RPMI7951 (cell line): ENCODE results near the gene VAMP5. TPM values are rescaled to one million over a fixed set of nuclear protein-coding genes. Genes with fewer than 3 reads are reported as not detected.
"Not testable (repeated sequence)": the region's sequence is repeated elsewhere in the genome, so short reads cannot be mapped to it uniquely, and the experiment has no call there.

Experiments used
- DNase-seq: peaks from one replicate; pipeline ENCODE4 v3.0.0-alpha.2; 2012; ENCODE audit warnings: low read depth
- total RNA-seq: library from RNA; depleted of rRNA; stranded (reverse); fragments of >200 nt; shearing (Covaris generic); gene quantifications from 2 replicates; pipeline ENCODE4 v1.2.3, GENCODE V29; 2014

The VAMP5 gene
- total RNA-seq, 1 experiment from 2014 or later = 25.7 TPM

DNA sequence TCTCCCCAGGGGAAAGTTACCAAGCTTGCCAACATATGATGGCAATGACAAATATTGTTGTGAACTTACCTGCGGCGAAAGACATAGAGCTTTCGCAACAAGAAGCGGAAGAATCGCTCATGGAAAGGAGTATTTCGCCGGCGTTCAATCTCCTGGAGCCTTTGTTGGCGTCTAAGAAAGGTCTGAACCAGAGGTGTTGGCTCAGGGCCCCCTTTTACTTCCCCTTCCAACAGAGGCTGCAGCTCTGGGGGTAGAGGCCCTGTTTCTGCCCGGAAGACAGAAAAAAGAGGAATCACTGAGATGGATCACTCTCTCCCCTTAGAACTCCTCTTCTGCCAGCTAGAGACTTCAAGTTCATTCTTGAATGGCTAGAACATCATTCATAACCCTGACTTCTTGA is 33.7 kb upstream of the VAMP5 start:
- DNase-seq = no peak

DNA sequence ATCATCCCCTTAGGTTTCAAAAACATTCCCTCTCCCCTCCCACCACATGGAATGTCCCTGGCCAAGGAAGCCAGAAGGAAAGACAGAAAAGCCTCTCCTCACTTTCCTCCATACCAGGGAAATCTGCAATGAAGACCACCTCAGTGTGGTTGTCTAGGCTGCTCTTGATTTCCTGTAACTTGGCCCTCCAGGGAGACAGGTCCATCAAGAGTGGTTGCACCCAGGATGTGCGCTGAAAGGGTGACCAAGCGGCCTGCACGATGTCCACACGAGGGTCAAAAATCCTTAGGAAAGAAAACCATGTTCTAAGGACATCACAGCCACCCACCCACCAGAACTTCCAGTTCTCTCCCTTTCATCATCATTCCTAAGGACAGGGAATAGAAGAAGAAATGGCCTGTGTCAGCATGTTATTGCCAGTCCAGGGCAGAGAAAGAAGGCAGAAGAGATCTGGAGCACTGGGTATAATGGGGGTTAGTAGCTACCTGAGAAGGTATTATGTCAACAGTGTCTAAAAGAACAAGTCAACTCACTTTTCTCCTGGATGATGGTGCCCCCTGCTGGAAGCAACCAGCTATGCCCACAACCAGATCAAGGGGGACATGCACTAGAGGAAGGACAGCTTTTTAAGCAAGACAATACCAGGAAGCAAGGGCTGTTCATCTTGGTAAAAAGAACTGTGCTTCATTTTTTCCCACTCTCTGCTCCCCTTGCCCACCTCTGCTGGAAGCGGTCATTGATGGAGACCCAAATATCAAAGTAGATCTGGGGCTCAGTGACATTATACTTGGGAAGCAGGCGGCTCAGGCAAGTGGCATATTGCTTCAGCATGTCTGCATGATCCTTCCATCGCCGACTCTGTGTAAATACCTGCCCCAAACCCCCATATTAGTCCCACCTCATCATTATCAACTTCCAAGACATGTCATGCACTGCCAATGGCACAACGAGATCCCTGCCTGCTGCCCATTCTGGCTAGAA is 32.2 kb upstream of the VAMP5 start:
- peak; percentile 69 for DNase-seq

DNA sequence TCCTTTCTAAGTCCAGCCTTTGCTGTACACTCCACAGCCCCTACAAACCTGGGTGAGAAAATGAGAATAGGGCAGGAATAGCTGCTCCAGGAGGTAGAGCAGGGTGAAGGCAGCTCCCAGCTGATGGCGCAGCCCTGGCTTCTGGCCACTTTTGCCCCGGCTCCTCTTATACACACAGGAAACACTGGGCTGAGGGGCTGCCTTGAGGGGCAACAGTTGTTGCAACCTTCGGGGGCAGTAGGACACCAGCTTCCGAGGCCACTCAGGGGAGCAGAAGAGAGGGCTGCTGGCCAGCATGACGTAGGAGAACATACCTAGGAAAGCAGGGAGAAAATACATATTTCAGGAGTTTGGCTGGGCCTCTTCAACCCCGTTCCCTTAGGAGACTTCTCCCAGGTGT is 31.0 kb upstream of the VAMP5 start:
- no peak for DNase-seq

DNA sequence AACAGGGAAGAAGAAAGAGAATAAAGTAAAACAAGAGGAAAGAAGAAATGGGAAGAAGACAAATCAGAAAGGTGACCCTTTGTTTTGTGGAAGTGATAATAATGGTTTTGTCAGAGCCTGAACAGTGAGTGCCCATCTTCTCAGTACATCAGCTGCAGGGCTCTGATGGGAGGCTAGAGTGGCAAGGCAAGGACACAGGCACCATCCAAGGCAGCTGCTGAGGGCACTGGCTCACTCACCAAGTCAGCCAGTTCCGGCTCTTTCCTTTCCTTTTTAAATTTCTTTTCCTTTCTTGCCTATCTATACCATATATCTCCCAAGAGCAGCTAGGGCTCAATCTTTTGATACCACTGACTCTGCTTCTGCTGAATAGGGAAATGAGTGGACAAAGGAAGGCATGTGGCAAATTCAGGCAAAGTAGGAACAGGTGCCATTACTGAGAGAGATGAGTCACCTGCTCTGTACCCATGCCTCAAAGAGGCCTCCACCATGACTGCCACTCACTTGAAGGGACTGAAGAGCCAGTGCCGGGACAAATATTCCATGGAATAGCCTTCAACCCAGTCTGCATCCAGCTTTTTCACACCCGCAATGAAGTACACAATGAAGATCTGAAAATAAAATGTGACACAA is 29.1 kb upstream of the VAMP5 start:
- DNase-seq = no peak

DNA sequence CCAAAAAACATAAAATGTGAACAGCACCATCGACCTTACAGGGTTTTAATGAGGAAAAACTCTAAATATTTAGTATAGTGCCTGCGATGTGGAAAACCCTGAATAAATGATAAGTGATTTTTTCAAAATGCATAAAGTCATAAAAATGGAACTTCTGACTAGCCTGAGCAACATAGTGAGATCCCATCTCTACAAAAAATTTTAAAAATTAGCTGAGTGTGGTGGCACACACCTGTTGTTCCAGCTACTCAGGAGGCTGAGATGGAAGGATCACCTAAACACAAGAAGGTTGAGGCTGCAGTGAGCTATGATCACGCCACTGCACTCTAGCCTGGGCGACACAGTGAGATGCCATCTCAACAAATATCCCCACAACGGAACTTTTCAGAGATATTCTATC is 27.1 kb upstream of the VAMP5 start:
- no peak for DNase-seq

DNA sequence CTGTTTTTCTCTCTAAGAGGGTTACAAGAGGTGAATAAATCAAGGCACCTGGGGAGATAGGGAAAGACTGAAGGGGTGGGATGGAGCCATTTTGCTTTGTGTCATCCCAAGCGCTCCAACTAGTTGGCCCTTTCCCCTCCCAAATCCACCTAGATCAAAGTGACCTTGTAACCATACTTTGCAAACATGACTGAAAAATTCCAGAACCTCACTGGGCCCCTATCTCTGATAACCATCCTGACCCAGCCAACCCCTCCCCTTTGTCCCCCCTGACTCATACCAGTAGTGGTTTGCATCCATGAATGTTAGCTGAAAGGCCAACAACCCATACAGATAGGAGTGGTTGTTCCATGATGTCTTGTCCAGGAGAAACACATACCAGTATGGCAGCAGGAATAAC is 26.1 kb upstream of the VAMP5 start:
- DNase-seq = no peak

DNA sequence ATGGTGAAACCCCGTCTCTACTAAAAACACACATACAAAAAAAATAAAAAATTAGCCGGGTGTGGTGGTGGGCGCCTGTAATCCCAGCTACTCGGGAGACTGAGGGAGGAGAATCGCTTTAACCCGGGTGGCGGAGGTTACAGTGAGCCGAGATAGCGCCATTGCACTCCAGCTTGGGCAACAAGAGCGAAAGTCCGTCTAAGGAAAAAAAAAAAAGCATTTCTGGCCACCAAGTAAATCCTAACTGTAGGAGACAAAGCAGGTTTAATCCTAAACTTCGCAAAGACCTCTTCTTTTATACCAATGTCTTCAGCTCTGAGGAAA is 23.9 kb upstream of the VAMP5 start:
- not testable (repeated sequence) for DNase-seq

DNA sequence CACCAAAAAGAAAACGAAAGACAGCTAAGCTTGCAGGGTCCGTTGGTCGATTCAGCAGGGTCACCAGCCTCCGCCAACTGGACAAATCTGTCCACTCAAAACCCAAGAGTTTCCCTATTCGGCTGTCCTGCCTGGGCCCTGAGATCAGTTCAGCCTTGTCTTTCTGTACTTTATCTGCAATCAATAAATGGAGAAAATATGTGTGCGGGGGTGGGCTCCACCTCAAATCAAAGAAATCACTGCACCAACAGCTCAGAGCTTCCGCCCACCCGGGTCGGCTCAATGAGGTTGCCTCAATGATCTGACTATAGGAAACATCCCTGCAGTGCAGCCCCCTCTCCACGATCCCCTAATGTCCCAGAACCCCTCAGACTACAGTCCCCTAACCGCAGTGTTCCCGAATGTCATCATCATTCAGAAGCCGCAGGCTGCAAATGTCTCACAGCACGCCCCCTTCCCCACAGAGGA is 23.4 kb upstream of the VAMP5 start:
- peak; percentile 26 for DNase-seq

DNA sequence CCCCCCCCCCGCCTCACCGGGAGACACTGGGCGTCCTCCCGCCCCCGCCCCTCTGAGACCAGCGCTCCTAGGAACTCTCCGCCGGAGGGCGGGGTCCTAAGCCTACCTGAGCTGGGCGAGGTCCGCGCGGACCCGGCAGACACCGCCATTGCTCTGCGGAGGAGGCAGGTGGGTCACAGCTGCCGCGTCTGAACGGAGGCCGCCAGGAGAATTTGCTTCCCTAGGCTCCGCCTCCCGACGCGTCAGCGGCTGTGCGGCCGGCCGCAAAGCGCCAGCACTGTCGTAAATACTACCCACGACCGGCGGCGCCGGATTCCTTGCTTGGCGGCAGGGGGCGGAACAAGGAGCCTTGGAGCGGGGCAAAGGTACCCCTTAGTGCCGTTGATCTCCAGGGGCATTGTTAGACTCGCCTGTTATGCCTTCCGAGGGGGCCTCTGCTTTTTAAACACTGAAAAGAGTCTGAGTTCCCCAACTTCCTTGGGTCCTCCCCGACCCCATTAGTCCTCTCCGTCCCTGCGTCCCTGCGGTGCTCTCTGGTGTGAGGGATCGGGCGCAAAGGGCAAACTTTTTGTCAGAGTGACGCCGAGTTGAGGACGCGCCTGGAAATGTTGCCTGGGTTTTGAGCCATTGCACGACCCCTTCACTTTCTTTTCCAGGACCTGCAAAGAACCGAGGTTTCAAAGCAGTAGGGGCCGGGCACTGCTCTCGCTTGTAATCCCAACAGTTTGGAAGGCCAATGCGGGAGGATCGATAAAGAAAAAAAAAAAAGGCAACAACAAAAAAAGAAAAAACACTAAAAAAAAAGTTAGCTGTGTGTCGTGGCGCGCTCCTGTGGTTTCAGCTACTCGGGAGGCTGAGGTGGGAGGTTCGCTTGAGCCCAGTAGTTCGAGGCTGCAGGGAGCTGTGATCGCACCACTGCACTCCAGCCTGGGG is 22.7 kb upstream of the VAMP5 start, which contains the start of gene GGCX:
TSS of gene GGCX (minus strand) at position 214 of the 933 bp plus-strand sequence. CDS start at position 149, 65 bp downstream.
- peak; percentile 93 for DNase-seq

DNA sequence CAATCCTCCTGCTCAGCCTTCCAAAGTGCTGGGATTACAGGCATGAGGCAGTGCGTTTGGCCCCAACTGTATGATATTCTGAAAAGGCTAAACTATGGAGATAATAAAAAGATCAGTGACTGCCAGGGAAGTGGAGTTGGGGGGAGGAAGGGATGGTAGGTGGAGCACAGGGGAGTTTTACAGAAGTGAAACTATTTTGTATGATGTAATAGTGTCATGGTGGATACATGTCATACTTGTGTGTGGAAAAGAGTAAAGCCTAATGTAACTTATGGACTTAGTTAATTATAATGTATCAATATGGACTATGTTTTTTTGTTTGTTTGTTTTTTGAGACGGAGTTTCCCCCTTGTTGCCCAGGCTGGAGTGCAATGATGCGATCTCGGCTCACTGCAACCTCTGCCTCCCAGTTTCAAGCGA is 20.1 kb upstream of the VAMP5 start:
- no peak for DNase-seq

DNA sequence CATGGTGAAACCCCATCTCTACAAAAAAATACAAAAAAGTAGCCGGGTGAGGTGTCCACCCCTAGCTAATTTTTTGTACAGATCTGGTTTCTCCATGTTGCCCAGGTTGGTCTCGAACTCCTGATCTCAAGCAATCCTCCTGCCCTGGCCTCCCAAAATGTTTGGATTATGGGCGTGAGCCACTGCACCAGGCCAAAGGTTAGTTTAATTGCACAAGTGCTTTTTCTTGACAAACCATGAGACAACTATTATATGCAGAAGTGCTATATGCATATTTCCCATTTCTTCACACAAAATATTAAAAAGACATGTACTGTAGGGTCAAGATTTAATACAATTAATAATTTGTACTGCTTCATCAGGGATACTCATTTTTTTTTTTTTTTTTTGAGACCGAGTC is 18.0 kb upstream of the VAMP5 start:
- DNase-seq = no peak

DNA sequence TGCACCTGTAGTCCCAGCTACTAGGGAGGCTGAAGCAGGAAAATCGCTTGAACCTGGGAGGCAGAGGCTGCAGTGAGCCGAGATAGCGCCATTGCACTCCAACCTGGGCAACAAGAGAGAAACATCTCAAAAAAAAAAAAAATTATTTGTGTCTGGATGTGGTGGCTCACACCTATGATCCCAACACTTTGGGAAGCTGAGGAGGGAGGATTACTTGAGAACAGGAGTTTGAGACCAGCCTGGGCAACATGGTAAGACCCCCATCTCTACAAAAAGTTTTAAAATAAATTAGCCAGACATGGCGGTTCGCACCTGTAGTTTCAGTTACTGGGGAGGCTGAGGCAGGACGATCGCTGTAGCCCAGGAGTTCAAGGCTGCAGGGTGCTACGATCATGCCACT is 8.5 kb upstream of the VAMP5 start:
- no peak for DNase-seq

DNA sequence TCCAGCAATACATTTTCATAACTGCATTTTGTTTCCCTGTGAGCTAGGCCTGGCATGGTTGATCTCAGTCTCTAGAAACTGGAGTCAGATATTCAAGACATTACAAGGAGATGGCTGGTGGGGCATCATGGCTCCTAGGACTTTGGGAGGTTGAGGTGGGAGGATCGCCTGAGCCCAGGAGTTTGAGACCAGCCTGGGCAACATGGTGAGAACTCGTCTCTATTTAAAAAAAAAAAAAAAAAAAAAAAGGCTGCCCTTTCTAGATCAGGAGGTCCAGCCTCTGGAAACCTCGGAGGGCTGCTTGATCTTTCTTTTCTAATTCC is 7.2 kb upstream of the VAMP5 start:
- no peak for DNase-seq

DNA sequence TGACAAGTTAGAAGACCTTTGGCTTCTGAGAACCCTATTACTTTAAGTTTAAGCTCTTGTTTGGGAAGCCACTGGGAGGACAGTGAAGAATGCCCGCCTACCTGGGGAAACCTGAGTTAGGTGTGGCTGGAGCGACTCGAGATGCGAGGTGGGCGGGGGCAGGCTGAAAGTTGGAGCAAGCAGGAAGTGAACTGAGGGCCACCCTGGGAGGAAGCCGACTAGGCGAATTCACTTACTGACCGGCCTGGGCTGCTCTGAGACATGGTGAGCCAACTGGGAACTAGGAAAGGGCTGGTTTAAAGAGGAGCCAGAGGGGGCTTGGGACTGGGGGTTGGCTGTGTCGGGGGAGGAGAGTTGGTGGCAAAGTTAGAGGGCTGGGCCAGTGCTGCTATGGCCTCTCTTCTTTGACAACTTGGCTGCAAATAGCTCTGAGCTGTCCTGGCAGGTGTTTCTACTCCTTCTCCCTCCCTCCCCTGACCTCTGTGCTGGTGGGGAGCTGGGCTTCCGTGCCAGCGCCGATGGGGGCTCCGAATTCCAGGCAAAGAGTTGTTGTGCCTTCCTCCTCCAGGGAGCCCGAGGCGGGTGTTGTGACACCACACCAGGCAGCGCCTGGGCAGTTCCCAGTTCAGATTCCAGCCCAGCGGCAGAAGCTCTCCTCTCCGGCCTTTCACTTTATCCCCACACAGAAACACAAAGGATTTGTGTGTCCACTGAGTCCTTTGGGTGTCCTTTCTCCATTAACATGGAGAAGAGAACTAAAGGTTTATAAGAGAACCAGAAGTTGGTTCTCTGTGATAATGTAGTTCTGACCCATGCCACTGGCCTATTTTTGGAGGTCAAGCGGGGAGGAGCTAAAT is 6.6 kb upstream of the VAMP5 start, which contains the start of gene VAMP8:
TSS of gene VAMP8 (plus strand) at position 201 of the 857 bp plus-strand sequence. CDS start at position 262, 61 bp downstream.
- peak; percentile 70 for DNase-seq

DNA sequence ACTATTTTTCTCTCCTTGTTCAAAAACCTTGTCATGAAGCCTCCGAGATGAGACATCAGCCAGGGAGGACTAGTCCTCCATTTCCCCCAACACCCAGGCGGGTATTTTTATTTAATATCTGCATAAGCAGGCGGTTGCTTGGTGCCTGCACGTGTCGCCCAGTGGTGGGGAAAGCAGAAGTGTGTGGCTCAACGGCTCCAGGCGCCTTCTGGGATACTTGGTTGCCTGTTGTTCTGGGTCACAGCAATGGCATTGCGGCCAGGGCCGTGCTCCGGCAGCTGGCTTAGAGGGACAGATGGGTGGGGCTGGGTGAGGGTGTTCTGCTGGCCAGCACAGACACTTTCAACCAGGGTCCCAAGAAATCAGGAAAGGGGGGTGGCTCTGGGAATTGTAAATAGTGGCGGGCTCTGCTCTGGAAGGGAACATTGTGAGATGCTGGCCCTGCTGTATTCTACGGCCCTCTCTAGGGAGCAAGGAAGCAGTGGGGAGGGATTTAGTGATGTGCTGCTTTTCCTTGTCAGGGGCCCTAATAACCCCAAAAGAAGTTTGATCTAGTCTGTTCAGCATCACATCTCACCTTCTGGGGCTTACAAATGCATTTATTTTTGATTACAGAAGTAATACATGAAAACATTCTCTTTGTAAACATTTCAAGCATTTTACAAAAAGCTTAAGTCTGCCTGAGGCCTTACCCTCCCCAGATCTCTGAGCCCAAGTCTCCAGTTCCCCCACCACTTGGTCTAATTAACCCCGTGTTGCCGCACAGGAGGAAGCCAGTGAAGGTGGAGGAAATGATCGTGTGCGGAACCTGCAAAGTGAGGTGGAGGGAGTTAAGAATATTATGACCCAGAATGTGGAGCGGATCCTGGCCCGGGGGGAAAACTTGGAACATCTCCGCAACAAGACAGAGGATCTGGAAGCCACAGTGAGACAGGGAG is 5.7 kb upstream of the VAMP5 start:
- DNase-seq = peak; percentile 29

DNA sequence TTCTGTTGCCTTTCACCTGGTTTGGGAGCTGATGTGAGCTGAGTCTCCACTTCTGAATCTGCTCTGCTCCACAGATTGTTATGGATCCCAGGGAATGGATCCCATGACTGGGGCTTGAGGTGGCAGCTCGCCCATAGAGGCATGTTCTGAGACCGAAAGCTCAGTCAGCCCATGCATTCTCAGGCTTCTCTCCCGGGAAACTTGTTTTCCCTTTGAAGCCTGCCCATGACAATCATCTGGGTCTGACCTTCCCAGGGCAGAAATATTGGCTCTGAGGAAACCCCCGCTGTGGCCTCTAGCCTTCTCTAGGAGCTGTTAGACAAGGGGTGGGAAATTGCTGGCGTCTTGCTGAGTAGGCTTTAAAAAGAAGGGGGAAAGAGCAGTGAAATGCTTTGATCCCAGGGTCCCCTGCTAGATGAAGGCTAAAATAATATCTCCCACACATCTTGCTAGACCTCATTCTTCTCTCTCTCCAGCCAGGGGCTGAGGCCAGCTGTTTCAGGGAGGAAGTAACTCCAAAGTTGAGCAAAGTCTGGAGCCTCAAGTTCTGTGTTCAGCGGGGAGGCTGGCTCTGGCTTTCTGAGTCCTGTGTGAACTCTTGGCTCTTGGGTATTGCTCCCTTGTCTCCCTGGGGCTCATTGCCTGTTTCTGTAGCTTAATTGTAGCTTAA is 4.8 kb upstream of the VAMP5 start:
- no peak for DNase-seq

DNA sequence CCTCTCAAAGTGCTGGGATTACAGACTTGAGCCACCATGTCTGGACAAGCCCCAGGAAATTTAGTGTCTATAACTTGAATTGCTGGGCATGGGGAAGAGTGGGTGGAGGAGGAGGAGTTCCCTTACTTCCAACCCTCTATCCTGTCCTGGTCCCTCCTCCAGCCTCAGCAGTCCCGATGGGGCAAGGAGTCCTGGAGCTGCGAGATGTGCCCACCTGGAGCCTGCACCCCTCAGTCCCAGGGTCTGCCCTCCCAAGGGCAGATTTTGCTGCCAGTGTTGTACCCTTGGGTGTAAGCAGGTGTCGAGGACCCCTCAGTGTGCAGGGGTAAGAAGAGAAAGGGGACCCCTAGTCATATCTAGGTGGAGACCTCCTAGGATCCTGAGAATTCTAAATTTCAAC is 4.0 kb upstream of the VAMP5 start:
- no peak for DNase-seq

DNA sequence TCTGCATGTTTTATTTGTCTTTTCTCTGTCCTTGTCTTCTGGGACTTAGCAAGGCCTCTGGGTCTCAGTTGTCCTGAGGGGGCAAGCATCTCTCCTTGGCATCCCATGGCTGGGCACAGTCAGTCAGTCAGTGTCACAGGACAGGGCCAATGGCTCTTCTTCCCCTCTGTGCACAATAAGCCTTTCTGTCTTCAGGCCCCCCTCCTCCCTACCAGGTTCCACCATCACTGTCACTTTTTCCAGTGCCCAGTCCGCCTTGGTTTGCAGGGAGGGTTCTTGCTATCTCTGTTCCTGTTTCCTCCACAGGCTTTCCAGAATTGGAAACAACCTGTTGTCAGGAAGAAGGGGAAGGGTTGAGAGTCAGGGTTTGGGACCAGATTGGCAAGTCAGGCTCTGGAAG is 1.7 kb upstream of the VAMP5 start:
- DNase-seq = no peak

DNA sequence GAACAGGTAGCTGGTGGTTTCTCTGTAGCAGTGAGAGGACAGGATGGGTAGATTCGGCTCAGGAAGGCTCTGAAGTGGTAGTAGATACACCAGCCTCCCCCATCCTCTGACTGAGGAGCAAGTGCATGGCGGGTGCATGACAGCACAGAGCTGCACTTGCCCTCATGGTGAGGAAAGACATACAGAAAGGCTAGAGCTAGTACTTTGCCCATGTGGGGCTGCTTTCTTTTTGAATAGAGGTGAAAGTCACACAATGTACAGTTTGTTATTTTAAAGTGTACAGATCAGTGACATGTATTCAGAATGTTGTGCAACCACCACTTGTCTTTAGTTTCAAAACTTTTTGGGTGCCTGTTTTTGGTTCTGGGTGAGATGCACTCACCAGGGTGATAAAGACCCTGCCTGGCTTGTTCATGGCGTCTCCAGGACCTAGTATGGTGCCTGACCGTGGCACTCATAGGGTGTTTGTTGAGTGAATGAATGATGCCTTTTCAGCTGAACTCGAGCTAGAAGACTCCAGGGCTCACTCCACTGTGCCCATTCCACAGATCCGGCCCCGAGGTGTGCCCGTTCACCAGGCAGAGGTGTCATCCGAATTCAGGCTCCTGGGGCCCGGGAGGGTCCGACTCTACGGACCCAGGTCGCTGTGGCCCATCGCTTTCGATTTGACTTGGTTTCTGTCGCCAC is 421 bp upstream of the VAMP5 start:
- DNase-seq = no peak
